Endothelial cell of umbilical vein (primary cell): ENCODE results near the gene WDR13. TPM values are rescaled to one million over a fixed set of nuclear protein-coding genes. Genes with fewer than 3 reads are reported as not detected.

Experiments used
- BruUV-seq: library from RNA; stranded (reverse); fragments of 400-500 nt; replicated peaks from 2 replicates; lab custom pipeline; 2021; lab: Mats Ljungman, UMichigan
- CTCF ChIA-PET: fragments of 300-600, 350-600 bp; sonication (Branson Sonifier 250); formaldehyde crosslinking; loops from one replicate; lab custom pipeline; 2021; ENCODE audit warnings: antibody characterized with exemption, inconsistent platforms; lab: Charles Lee
- POLR2A ChIA-PET: fragments of 300-600, 350-600 bp; sonication (Branson Sonifier 250); formaldehyde crosslinking; loops from one replicate; lab custom pipeline; 2021; ENCODE audit warnings: antibody characterized with exemption, inconsistent platforms; lab: Charles Lee
- DNase-seq: peaks from one replicate; pipeline ENCODE4 v3.0.0-alpha.2; 2011; ENCODE audit warnings: low read depth, low spot score
- FAIRE-seq: peaks from 2 replicates; lab custom pipeline; 2011; peaks lifted over from hg19 to GRCh38; lab: Jason Lieb, UNC
- H2AFZ ChIP-seq: 2 replicates; pipeline ENCODE4 v1.6.0; 2012; ENCODE audit warnings: low read depth, low read length, control low read depth, inconsistent platforms
- H3K27ac ChIP-seq: 2 replicates; pipeline ENCODE4 v1.5.1; 2011; ENCODE audit warnings: low read depth, mild to moderate bottlenecking, control low read depth, low read length, moderate library complexity; ENCODE audit not compliant: insufficient read depth
- H3K27me3 ChIP-seq, 2 experiments: 2 replicates each; pipeline versions ENCODE4 v1.6.0 to v1.6.1; 2011; ENCODE audit warnings: low read length in 2 of 2, mixed read lengths in 1 of 2; ENCODE audit not compliant: control insufficient read depth in 2 of 2, insufficient read depth in 2 of 2
- H3K36me3 ChIP-seq, 2 experiments: 2 replicates in 1 of 2; 3 replicates in 1 of 2; pipeline ENCODE4 v1.5.1; 2011; ENCODE audit warnings: low read length in 2 of 2, mild to moderate bottlenecking in 1 of 2, moderate library complexity in 1 of 2; ENCODE audit not compliant: control insufficient read depth in 2 of 2, insufficient read depth in 2 of 2; ENCODE audit errors: extremely low read depth in 1 of 2
- H3K4me1 ChIP-seq: 3 replicates; pipeline ENCODE4 v1.5.1; 2011; ENCODE audit warnings: mild to moderate bottlenecking, low read length; ENCODE audit not compliant: control insufficient read depth, insufficient read depth; ENCODE audit errors: extremely low read depth
- H3K4me2 ChIP-seq: 2 replicates; pipeline ENCODE4 v1.6.1; 2011; ENCODE audit warnings: low read length, control low read depth, mixed read lengths; ENCODE audit not compliant: insufficient read depth
- H3K4me3 ChIP-seq, 3 experiments: fragments of 200-600 bp in 1 of 3; sonication (generic), shearing (Covaris generic) in 1 of 3; replicated peaks in 1 of 3; 2 replicates each; pipeline ENCODE4 v1.5.1; 2011 to 2016; ENCODE audit warnings: control low read depth in 3 of 3, low read length in 3 of 3, mild to moderate bottlenecking in 2 of 3, inconsistent platforms in 1 of 3, low read depth in 1 of 3, moderate library complexity in 1 of 3; ENCODE audit not compliant: insufficient read depth in 1 of 3
- H3K79me2 ChIP-seq: 2 replicates; pipeline ENCODE4 v1.6.0; 2012; ENCODE audit warnings: low read length, inconsistent platforms; ENCODE audit not compliant: control insufficient read depth, insufficient read depth
- H3K9ac ChIP-seq: replicated peaks from 2 replicates; pipeline ENCODE3; 2011; ENCODE audit warnings: low read length, control low read depth; ENCODE audit not compliant: insufficient read depth; ENCODE audit errors: extremely low read depth
- H3K9me1 ChIP-seq: replicated peaks from 3 replicates; pipeline ENCODE4 v1.6.0; 2011; ENCODE audit warnings: mild to moderate bottlenecking, low read length; ENCODE audit not compliant: control insufficient read depth, insufficient read depth; ENCODE audit errors: extremely low read depth
- H3K9me3 ChIP-seq: replicated peaks from 2 replicates; pipeline ENCODE4 v1.5.1; 2012; ENCODE audit warnings: low read length, inconsistent platforms; ENCODE audit not compliant: control insufficient read depth, insufficient read depth
- H4K20me1 ChIP-seq: replicated peaks from 2 replicates; pipeline ENCODE3; 2011; ENCODE audit warnings: mild to moderate bottlenecking, low read length; ENCODE audit not compliant: control insufficient read depth, insufficient read depth; ENCODE audit errors: extremely low read depth
- CTCF ChIP-seq, 2 donors: IDR thresholded peaks; 1 replicate in 1 of 2; 2 replicates in 1 of 2; pipeline ENCODE4 v1.5.1; 2011; ENCODE audit warnings: low read length in 2 of 2, mild to moderate bottlenecking in 2 of 2, moderate library complexity in 2 of 2, control low read depth in 1 of 2, inconsistent platforms in 1 of 2, low read depth in 1 of 2; ENCODE audit not compliant: insufficient read depth in 1 of 2; ENCODE audit errors: extremely low read depth in 1 of 2
- EZH2 ChIP-seq: IDR thresholded peaks from 2 replicates; pipeline ENCODE4 v1.6.1; 2012; ENCODE audit warnings: borderline replicate concordance, low read depth, mild to moderate bottlenecking, moderate library complexity, low read length, inconsistent platforms; ENCODE audit not compliant: severe bottlenecking
- FOS ChIP-seq: IDR thresholded peaks from 2 replicates; pipeline ENCODE4 v1.6.1; 2011; ENCODE audit warnings: mild to moderate bottlenecking, low read length, moderate library complexity, borderline replicate concordance; ENCODE audit not compliant: insufficient read depth
- GATA2 ChIP-seq: IDR thresholded peaks from 2 replicates; pipeline ENCODE4 v1.7.0; 2011; ENCODE audit warnings: low read depth, mild to moderate bottlenecking, moderate library complexity, mixed read lengths, low read length; ENCODE audit not compliant: insufficient read length, insufficient read depth
- JUN ChIP-seq: IDR thresholded peaks from 2 replicates; pipeline ENCODE4 v1.6.1; 2011; ENCODE audit warnings: borderline replicate concordance, low read depth; ENCODE audit not compliant: insufficient read length, insufficient read depth
- MAX ChIP-seq: IDR thresholded peaks from 2 replicates; pipeline ENCODE4 v1.6.1; 2011; ENCODE audit not compliant: insufficient read depth, insufficient read length
- MYC ChIP-seq: IDR thresholded peaks from one replicate; pipeline ENCODE4 v1.6.1; 2011; ENCODE audit warnings: mild to moderate bottlenecking, low read depth, low read length
- POLR2A ChIP-seq: IDR thresholded peaks from 2 replicates; pipeline ENCODE4 v1.6.1; 2012; ENCODE audit warnings: low read depth, mild to moderate bottlenecking, control low read depth, low read length
- POLR2AphosphoS5 ChIP-seq: IDR thresholded peaks from 2 replicates; pipeline ENCODE4 v1.6.1; 2012; ENCODE audit warnings: low read depth, mild to moderate bottlenecking, control low read depth, low read length, moderate library complexity; ENCODE audit not compliant: insufficient read depth
- dilution Hi-C: fragments of 300-500 bp; cut with MboI; formaldehyde crosslinking; loops from one replicate; pipeline ENCODE4 v1.15.0; 2019; ENCODE audit warnings: low sequenced_read_pairs; ENCODE audit not compliant: extremely low pct_ligation_motif_present
- intact Hi-C: fragments of 100-400 bp; cut with micrococcal nuclease; formaldehyde crosslinking; loops from one replicate; pipeline ENCODE4 v1.10.0; 2022
- polyA plus RNA-seq, 4 experiments: library from polyadenylated mRNA; depleted of rRNA in 3 of 4; stranded (reverse) in 3 of 4; unstranded in 1 of 4; fragments of >200 nt; gene quantifications; 2 replicates each; pipeline versions ENCODE4 v1.2.1 to v1.2.3, GENCODE V29; 2011 to 2012; ENCODE audit warnings: missing spikeins in 1 of 4
- total RNA-seq: library from RNA; stranded (reverse); gene quantifications from 2 replicates; pipeline ENCODE4 v1.2.3, GENCODE V29; 2021

WDR13 gene
- total and polyA plus RNA-seq, 2 donors (not counting 3 experiments of a cell fraction or from before 2014, with no cell fraction given): 85.0 to 169 TPM

- Histone ChIP-seq H3K9me3 (no peaks in the 10 kb centered on the region), H3K36me3 (peaks cover 0 to 7% of the 10 kb centered on the region in 2 experiments), H3K4me3 (no peak overlapping the region), H3K4me1 (peaks cover 2% of the 10 kb centered on the region), H3K4me2 (no peak overlapping the region), H3K79me2 (no peaks in the 10 kb centered on the region), H3K27me3 (no peaks in the 10 kb centered on the region), H2AFZ (no peak overlapping the region), H3K9me1 (no peaks in the 10 kb centered on the region), H3K9ac (no peak overlapping the region), H4K20me1 (no peaks in the 10 kb centered on the region), H3K27ac (no peak overlapping the region)
- intact Hi-C loops (no loop called here), dilution Hi-C loops (no loop called here)
- BruUV-seq: no TSS peak
- POLR2A ChIA-PET: no interaction called here
- no peak for TF ChIP-seq CTCF (IDR thresholded peaks at IDR 0.05; ENCODE audit: extremely low read depth in 1 of 2, insufficient read depth in 1 of 2, low read depth in 1 of 2, low read length in 2 of 2)
- no peak for TF ChIP-seq POLR2AphosphoS5
- TF ChIP-seq POLR2A: no peak
- no peak for TF ChIP-seq MAX
- no peak for TF ChIP-seq MYC
- TF ChIP-seq EZH2: no peak
- TF ChIP-seq JUN: no peak
- TF ChIP-seq GATA2: no peak
- TF ChIP-seq FOS: no peak
- CTCF ChIA-PET: no interaction called here
- DNase-seq: no peak
- no peak for FAIRE-seq
Measured at GRCh38 chrX:48560056-48560455, 37.2 kb upstream of the WDR13 start.
